EH (cell line): Measurements from ENCODE around the gene SLC25A45.
"Not testable (repeated sequence)": the region's sequence is repeated elsewhere in the genome, so short reads cannot be mapped to it uniquely, and the experiment has no call there.

Source experiments
- DNase-seq: peaks from one replicate; pipeline ENCODE4 v3.0.0-alpha.2; 2015; ENCODE audit warnings: low read depth

The SLC25A45 gene

GRCh38 chr11:65357856-65358356 is 24.5 kb downstream of the SLC25A45 start:
- no peak for DNase-seq

DNA sequence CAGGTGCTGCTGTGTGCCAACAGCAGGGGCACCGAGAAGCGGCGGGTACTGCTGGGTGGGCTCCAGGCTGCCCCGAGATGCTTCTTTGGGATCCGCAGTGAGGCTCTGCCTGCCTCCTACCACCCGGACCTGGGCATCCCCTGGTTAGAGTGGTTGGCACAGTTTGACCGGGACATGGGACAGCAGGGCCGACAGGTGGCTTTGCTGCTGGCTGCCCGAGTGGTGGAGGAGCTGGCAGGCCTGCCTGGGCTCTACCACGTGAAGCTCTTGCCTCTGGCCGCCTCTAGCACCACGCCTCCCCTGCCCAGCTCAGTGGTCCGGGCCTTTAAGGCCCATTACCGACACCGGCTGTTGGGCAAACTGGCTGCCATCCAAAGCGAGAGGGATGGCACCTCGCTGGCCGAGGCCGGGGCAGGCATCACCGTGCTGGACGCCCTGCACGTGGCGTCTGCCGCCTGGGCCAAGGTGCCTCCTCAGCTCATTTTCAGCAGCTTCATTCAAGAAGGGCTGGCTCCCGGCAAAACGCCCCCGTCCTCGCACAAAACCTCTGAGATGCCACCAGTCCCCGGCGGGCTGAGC is 26.0 kb downstream of the SLC25A45 start:
- no peak for DNase-seq

- DNase-seq = peak; percentile 64
Observed at GRCh38 chr11:65355776-65356393, 26.6 kb downstream of the SLC25A45 start.

GRCh38 chr11:65355013-65355775 is 27.3 kb downstream of the SLC25A45 start:
- no peak for DNase-seq

DNA sequence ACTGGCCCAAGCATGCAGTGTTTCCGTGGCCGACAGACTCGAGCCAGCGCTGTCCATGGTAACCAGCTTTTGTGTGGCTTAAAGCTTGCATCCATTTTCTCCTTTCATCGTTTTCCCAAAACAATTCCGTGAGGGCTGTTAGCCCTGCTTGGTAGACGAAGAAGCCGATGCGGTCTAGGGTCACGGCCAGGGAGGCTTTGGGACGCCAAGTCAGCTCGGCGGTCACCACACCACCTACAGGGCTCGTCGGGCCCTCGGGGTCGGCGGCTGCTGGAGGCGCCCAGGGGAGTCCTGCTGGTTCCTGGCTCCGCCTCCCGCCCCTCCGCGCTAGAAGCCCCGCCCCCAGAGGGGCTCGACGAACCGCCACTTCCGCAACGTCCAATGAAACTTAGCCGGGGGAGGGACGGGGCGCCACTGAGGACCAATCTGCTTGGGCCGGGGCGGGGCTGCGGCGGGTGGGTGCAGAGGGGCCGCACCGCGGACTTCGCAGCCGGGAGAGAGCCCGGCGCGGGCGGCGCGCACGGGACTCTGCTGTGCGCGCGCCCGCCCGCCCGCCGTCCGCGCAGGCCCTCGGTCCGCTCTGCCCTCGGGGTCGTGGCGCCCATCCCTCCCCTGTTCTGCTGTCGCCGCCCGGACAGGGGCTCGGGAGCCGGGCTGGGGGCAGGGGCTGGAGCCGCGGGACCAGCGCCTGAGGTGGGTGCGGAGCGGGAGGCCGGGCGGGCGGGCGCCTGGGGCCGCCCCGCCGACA is 28.0 kb downstream of the SLC25A45 start, which contains the start of gene TIGD3:
TIGD3 (plus strand) TSS at position 487 of the 748 bp plus-strand sequence. CDS start 1,058 bp downstream, outside the sequence.
- DNase-seq = peak; percentile 96

DNA sequence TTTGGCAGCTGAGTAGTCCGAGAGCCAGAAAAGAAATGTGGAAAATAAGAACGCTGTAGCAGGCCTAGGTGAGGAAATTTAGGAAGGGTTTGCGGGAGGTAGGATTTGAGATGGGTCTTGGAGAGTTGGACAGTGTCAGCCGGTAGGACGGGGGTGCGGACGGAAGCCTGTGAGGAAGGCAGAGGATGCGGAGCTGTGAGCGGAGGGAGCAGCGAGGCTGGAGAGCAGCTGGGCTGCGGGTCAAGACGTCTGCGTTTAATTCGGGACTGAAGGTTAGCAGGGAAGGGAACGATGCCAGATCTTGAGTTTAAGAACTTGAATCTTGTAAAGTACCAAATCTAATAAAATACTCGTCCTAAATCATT is 28.6 kb downstream of the SLC25A45 start:
- DNase-seq = no peak

DNA sequence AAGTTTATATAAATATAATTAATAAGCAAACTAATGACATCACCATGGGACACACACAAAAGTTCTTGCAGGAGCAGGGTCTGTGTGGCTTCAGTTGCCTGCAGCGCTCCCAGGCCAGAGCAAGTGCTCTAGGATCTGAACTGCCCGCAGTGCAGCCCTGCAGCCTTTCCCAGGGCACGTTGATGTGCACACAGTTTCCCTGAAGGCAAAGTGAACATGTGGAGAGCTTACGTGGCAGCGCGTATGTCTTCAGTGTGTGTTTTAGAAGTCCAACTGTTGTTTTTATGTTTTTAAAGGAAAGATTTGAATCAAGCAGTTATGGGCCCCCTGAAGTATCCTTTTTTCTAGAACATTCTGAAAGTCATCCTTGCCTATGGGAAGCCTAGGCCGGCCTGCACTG is 29.1 kb downstream of the SLC25A45 start:
- DNase-seq = no peak

- DNase-seq = peak; percentile 37
Observed at GRCh38 chr11:65352783-65353182, 29.7 kb downstream of the SLC25A45 start.

GRCh38 chr11:65351511-65351910 is 30.9 kb downstream of the SLC25A45 start:
- DNase-seq = no peak

GRCh38 chr11:65341856-65342255 is 40.6 kb downstream of the SLC25A45 start:
- no peak for DNase-seq

GRCh38 chr11:65340226-65340625 is 42.2 kb downstream of the SLC25A45 start:
- no peak for DNase-seq

GRCh38 chr11:65338676-65339075 is 43.8 kb downstream of the SLC25A45 start:
- no peak for DNase-seq

GRCh38 chr11:65334696-65335295 is 47.6 kb downstream of the SLC25A45 start:
- peak; percentile 28 for DNase-seq

DNA sequence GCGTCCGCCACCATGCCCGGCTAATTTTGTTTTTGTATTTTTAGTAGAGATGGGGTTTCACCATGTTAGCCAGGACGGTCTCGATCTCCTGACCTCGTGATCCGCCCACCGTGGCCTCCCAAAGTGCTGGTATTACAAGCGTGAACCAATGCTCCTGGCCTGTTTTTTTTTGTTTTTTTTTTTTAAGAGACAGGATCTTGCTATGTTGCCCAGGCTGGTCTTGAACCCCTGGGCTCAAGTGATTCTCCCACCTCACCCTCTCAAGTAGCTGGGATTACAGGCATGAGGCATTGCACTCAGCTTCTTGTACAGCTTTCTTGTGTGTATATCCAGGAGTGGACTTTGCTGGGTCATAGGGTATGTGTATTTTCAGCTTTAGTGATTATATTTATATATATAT is 49.9 kb downstream of the SLC25A45 start:
- DNase-seq = not testable (repeated sequence)

DNA sequence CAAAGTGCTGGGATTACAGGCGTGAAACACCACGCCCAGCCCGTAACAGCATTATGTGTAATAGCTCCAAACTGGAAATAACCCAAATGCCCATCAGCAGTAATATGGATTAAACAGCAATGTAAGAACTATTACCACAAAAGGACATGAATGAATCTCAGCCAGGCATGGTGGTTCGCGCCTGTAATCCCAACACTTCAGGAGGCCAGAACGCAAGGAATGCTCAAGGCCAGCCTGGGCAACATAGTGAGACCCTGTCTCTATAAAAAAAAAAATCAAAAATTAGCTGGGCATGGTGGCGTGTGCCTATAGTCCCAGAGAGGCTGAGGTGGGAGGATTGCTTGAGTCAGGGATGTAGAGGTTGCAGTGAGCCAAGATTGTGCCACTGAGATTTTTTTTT is 51.9 kb downstream of the SLC25A45 start:
- no peak for DNase-seq

- DNase-seq = peak; percentile 89
Observed at GRCh38 chr11:65329944-65330403, 52.5 kb downstream of the SLC25A45 start.

DNA sequence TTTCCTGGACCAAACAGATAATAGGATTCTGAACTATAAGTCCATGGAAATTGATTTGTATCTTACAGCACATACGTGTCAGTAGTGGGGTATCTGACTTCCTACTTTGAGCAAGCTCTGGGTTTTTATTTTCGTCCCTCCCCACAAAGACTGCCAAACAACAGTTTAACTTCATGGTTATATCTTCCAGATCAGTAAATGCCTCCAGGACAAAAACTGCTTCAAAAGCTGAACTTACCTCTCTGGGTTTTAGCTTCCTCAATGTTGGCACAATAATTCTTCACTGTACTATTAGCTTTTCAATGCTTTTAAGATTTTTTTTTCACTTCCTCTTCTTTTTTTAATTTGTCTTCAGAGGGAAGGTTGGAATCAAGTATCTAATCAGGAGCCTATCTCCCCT is 53.0 kb downstream of the SLC25A45 start:
- no peak for DNase-seq

GRCh38 chr11:65327021-65327420 is 55.4 kb downstream of the SLC25A45 start:
- DNase-seq = no peak

DNA sequence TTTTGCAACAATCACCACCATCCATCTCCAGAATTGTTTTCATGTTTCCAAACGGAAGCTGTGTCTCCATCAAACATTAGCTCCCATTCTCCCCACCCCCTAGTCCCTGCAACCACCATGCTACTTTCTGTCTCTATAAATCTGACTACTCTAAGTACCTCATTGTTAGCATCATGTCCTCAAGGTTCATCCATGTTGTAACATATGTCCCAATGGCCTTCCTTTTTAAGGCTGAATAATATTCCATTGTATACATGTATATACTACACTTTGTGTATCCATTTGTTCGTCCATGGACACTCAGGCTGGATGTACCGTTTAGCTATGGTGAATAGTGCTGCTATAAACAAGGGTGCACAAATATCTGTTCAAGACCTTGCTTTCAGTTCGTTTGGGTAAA is 57.0 kb downstream of the SLC25A45 start:
- DNase-seq = no peak
